DMS79 treated with DMSO at 0.1 percent for 48 hours (cell line): ENCODE measurements around the gene PLA2G1B.
A peak's percentile ranks its signal among the peaks of the same experiment; 100 is the strongest.

Source experiments
- DNase-seq: peaks from one replicate; lab custom pipeline; 2025; lab: John Stamatoyannopoulos, UW

Gene PLA2G1B

DNA sequence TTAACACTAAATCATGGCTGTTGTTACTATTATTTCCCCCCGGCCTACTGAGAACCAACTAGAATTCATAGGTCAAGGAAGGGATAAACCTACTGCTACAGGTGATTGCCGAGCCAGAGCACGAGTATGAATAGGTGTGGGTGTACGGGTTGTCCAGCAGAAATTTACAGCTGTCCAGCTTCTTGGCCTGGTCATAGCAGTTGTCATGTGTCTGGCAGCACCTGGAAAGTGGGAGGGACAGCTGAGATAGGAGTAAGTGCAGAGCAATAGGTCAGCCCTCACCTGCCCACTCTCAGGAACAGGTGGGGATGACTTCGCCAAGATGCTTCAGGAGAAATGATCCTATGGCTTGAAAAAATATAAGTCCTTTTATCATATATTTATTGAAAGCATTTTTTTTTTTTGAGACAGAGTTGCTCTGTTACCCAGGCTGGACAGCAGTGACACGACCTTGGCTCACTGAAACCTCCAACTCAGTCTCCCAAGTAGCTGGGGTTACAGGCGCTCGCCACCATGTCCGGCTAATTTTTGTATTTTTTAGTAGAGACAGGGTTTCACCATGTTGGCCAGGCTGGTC lies 2.6 kb downstream of the PLA2G1B start:
- DNase-seq, result no peak

DNA sequence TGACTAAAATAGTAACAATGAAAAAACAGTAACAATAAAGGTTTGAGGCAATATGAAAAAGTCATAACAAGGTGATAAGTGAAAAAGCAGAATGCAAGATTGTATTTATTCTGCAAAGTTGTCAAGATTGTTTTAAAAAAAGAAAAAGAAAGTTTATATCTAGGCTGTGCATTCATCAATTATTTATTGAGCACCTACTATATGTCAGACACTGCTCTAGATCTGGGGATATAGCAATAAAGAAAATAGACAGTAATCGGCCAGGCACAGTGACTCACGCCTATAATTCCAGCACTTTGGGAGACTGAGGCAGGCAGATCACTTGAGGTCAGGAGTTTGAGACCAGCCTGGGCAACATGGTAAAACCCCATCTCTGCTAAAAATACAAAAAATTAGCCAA lies 3.8 kb downstream of the PLA2G1B start:
- no peak for DNase-seq

DNA sequence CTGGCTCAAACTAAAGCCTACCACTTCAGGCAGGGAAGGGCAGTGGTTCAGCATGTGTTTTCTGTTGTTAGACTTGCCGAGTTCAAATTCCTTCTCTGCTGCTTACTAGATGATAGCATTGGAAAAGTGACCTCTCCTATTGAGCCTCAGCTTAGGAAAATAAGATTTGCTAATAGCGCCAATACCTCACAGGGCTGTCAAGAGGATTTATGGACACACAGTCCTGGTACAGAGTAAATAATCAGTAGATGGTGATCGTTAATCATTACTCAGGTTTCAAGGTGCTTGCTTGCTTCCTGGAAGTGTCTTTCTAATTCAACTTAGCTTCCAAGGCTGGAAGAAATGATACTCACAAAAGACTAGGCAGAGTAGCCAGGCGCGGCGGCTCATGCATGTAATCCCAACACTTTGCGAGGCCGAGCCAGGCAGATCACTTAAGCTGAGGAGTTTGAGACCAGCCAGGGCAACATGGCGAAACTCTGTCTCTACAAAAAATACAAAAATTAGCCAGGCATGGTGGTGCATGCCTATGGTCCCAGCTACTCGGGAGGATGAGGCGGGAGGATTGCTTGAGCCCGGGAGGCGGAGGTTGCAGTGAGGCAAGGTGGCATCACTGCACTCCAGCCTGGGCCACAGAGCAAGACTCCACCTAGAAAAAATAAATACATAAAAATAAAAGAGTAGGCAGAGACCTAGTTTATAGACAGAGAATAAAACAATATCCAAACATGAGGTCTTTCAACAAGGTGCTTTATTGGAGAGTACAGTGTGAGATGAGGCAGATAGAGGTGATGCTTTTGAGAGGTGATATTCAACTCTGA lies 6.0 kb downstream of the PLA2G1B start:
- DNase-seq, result no peak

DNA sequence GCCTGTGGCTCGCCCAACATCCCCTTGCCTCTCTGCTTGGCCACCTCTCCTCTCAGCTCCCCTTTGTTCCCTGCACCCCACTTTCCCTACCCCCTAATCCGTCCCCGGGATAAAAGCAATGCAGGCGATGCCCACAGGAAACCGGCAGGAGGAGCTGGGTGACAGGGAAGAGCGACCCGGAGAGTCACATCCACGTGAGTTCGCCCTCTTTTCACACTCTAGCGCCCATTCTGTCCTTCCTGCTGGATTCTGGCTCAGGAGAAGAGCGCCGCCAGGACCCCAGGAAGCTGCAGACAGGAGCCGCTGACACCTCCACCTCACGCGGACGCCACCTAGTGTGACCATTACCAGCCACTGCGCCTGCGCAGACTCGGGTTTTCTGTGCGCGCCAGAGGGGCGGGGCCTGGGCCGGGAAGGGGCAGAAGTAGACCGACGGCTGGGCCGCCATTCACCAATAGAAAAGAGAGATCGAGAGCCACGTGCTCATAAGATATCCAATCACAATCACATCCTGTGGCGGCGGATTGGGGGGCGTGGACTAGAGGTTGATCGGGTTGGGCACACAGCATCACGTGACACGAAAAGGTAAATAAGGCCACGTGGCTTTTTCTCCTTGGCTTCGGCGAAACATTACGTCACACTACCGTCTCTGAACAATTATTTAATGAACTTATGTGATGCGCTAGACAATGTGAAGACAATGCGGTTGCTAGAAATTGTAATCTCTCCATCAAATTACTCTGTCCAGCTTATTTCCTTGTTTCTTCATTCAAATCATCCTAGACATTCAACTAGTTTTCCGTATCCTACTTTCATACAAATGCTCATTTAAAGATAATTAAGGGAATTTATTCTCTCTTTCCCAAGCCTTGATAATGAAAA lies 10.1 kb downstream of the PLA2G1B start:
- peak; percentile 99 for DNase-seq

DNA sequence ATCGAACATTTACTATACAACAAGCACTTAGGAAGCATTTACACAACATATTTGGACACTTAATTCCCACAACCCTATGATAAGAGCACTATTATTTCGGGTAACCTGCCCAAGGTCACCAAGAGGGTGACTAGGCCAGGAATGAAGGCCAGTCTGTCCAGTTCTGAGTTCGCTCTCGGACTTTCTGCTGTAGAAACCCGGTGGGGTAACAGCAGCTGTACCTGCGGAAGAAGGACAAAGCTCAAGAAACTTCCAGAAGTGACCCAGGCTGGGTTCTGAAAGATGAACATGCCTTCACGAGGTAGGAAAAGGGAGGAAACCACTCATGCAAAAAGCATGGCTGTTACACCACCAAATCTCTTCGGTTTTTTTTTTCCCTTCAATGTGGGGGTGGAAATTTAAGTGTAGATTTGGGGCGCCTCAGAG lies 10.8 kb downstream of the PLA2G1B start:
- DNase-seq, result no peak

DNA sequence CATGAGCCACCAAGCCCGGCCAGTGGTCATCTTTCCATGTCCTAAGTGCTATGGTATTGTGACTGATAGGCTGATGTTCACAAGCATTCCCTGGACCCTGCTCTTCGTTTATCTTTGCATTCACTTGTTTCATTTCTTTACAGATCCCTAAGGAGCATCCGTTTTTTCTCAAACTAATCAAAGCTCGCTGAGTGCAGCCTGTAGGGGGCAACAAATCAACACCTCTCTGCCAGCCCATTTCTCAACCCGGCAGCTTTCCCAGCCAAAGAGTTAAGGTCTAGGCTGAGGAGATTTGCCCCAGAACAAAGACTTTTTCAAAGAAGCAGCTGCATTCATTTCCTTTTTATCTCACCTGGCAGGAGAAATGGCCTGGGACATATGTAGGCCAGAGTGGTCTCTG lies 13.4 kb downstream of the PLA2G1B start:
- no peak for DNase-seq

DNA sequence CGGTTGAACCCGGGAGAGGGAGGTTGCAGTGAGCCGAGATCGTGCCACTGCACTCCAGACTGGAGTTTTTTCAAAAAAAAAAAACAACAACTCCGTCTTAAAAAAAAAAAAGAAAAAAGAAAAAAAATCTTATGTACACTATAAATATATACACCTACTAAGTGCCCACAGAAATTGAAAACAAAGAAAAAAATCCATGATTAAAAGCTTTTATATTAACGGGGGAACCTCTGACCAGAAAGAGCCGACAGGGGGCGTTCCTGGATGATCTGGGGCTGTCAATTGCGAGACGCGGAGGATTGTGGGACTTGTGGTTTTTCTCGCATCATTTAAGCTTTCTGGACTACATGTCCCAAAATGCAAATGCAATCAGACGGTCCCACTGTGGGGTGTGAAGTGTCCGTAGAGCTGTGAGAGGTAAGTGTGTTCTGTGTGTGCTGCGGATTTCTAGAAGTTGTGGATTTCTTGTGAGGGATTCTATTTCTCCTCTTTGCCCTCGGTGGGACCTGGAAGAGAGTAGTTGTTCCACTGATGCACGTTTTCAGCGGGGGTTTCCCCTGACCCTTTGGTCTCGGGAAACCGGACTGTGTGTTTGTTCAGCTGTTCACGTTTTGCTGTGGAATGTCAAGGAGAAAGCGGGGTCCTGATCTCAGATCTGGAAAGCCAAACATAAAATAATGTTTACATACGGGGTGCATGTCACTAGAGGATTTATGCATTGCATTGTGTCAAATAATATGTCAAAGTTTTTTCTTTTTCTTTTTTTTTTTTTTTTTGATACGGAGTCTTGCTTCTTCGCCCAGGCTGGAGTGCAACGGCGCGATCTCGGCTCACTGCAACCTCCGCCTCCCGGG lies 25.4 kb downstream of the PLA2G1B start, which contains the start of gene SIRT4:
Gene SIRT4 (plus strand): TSS at position 360 of the 854 bp plus-strand sequence. CDS start 1,241 bp downstream, outside the sequence.
- peak; percentile 93 for DNase-seq

DNA sequence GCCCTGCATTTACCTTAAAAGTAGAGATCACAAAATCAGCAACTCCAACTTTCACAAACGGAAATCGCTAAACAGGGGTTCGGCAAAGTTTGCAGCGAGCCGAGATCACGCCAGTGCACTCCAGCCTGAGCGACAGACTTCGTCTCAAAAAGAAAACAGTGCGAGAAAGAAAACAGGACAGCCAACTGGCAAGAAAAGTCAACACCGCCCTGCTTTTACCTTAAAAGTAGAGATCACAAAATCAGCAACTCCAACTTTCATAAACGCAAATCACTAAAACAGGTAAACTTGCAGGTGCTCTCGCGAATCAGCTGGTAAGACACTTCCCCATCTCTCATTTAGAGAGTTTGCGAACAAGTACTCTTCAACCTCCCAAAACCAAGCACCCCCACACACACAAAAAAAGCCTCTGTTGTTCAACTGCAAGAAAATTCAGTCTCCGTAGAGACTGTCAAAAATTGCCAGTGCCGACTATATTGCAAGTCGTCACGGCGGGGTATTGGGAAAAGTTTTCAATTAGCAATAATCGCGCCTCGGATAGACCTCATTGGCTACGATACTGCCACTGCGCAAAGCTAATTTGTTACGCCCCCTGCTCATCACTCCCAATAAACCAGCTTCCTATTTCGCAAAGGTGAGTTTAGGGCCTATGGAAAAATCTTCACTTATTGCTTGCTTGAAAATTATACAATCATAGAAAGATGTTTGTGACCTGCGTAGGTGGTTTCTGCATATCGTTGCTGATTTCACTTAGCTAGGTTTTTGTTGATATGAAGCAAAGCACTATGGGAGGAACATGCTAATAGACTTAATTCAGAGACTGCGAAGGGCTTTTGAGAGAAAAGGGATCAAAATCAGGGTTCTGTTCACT lies 34.7 kb downstream of the PLA2G1B start, which contains the start of gene RNU4-1:
Gene RNU4-1 (minus strand): TSS at position 577 of the 871 bp plus-strand sequence.
- DNase-seq, result peak; percentile 92

DNA sequence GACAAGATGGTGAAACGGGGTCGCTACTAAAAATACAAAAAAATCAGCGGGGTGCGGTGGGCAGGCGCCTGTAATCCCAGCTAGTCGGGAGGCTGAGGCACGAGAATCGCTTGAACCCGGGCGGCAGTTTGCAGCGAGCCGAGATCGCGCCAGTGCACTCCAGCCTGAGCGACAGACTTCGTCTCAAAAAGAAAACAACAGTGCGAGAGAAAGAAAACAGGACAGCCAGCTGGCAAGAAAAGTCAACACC lies 35.2 kb downstream of the PLA2G1B start:
- DNase-seq, result no peak

DNA sequence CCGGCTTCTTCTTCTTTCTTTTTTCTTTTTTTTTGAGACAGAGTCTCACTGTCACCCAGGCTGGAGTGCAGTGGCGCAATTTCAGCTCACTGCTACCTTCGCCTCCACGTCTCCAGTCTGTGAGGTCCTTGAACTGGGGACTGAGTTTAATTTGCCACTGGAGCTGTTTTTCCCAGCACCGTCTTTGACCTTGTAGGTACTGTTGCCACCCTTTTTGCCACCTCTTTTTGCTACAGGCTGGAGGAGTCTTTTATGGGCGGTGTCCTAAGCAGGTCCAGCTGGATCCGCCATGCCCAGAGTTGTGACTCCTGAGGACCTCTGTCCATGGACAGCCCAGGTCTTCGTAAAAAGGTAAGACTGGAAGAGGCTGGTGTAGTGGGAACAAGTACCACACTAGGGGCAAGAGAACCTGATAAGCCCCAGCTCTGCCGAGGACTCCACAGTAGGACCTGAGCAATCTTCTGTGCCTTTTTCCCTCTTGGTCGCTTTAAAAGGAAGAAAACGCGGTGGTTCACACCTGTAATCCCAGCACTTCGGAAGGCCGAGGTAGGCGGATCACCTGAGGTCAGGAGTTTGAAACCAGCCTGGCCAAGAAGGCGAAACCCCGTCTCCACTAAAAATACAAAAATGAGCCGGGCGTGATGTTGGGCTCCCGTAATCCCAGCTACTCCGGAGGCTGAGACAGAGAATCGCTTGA lies 36.8 kb downstream of the PLA2G1B start:
- no peak for DNase-seq

DNA sequence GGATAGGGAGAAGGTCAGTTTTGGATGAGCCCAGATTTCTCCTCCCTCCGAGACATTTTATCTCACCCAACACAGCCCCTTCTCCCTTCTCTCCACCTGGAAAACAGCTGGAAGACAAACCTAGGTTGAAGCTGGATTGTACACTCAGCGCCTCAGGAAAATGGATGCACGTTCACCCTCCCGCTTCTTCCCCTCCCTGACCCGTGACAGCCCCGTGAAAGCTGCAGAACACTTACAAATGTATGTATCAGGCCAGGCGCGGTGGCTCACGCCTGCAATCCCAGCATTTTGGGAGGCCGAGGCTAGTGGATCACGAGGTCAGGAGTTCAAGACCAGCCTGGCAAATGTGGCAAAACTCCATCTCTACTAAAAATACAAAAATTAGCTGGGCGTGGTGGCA lies 40.1 kb downstream of the PLA2G1B start:
- DNase-seq, result no peak

DNA sequence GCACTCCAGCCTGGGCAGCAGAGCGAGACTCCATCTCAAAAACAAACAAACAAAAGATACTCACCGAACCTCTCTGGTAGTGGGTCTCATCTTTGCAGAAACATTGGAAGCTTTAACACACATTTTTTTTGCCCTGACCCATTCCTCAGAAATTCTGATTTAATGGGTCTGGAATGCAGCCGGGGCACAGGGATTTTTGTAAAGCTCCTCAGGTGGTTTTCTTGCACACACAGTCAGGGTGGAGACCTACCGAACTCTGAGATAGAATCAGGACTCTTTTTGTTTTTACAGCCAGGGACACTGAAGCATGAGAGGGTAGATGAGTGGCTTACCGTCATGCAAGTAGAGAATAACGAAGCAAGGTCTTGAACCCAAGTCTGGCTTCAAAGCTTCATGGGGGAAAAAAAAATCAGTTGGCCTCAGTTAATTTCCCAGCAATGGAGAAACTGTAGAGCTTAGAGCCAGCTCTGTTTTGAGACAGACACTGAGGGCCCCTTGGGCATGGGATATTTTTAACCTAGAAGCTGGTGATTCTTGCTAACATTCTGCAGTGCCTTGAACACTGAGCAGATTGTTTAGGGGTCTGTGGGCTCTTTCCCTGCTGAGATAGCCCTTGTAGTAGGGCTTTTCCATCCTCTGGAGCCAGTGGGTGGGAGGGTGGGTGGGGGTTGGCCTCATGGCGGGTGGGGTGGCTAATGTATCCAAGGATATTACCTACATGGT lies 40.6 kb downstream of the PLA2G1B start:
- DNase-seq, result no peak

DNA sequence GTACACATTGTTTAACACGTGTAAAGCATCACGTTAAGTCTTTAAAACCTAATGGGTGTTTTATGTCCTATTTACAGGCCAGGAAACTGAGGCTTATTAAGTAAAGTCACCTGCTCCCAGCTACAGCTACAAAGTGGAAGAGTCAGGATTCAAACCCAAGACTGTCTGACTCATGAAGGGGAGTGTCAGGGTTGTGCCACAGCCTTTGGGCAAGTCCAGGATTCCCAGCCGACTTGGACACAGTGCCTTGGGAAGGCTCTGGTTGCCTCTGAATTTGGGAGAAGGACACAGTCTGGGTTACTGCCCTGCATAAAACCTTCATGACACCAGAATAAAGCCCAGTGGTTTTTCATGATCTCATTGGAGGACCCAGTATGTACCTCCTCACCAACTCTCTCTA lies 43.2 kb downstream of the PLA2G1B start:
- DNase-seq, result no peak

DNA sequence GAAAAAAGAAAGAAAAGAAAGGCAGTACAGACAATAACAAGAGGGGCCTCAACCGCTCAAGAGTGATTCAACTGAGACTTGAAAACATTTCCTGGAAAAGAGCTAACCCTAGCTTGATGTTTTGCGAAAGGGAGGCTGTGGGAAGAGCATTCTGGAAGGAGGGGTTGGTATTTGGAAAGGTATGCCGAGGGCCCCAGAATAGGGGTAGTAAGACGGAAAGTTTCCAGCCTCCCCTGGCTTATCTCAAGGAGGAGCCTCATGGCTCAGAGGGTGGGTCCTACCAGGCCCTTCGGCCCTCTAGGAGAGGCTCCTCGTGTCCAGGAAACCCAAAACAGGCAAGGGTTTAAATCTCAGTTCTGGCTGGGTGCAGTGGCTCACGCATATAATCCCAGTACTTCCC lies 44.3 kb downstream of the PLA2G1B start:
- DNase-seq, result no peak

DNA sequence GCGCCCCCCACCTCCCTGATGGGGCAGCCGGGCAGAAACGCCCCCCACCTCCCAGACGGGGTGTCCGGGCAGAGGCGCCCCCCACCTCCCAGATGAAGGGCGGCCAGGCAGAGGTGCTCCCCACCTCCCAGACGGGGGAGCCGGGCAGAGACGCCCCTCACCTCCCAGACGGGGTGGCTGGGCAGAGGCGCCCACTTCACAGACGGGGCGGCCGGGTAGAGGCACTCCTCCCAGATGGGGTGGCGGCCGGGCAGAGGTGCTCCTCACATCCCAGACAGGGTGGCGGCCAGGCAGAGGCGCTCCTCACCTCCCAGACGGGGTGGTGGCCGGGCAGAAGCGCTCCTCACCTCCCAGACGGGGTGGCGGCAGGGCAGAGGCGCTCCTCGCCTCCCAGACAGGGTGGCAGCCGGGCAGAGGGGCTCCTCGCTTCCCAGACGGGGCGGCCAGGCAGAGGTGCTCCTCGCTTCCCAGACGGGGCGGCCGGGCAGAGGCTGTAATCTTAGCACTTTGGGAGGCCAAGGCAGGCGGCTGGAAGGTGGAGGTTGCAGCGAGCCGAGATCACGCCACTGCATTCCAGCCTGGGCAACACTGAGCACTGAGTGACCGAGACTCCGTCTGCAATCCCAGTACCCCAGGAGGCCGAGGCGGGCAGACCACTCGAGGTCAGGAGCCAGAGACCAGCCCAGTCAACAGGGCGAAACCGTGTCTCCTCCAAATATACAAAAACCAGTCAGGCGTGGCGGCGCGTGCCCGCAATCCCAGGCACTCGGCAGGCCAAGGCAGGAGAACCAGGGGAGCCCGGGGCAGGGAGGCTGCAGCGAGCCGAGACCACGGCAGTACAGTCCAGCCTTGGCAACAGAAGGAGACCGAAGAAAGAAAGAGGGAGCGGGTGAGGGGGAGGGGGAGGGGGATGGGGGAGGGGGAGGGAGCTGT lies 49.2 kb downstream of the PLA2G1B start:
- no peak for DNase-seq

DNA sequence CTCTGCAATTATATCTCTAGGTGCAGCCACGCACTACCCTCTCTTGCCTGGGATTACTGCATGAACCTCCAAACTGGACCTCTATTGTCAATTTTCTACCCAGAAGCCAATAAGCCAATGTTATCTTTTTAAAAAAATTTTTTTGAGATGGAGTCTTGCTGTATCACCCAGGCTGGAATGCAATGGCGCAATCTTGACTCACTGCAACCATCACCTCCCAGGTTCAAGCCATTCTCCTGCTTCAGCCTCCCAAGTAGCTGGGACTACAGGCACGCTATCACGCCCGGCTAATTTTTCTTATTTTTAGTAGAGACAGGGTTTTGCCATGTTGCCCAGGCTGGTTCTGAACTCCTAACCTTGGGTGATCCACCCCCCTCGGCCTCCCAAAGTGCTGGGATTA lies 50.8 kb downstream of the PLA2G1B start:
- no peak for DNase-seq
